Measurements from ENCODE around the gene SBNO2.

Gene SBNO2

DNA sequence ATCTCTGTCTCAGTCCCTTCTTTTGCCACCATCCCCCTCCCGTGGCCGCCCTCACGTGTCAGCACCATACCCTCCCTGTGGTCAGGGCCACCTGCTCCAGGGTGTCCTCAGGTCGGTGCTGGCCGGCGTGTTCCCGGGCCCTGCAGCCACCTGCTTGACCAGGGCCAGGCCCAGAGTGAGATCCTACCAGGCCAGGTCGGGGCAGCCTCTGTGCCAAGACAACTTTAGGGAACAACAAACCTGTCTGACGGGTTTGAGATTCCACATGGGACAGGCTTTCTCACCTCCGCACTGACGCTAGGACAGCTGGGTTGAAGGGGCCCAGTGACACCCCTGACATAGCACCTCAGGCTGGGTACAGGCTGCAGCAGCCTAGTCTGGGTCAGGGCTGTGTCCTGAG lies 7.5 kb upstream of the SBNO2 start:
- peaks cover 8% of the 10 kb centered on the region for H3K4me1 Mint-ChIP-seq (ENCODE audit: low read depth)
- no peak for DNase-seq
- H3K27ac Mint-ChIP-seq: no peak overlapping the region
- no peak overlapping the region for H3K4me3 Mint-ChIP-seq
- peaks cover 6% of the 10 kb centered on the region for H3K27me3 Mint-ChIP-seq
- H3K36me3 Mint-ChIP-seq (ENCODE audit: low read depth): no peaks in the 10 kb centered on the region
- no peaks in the 10 kb centered on the region for H3K9me3 Mint-ChIP-seq

DNA sequence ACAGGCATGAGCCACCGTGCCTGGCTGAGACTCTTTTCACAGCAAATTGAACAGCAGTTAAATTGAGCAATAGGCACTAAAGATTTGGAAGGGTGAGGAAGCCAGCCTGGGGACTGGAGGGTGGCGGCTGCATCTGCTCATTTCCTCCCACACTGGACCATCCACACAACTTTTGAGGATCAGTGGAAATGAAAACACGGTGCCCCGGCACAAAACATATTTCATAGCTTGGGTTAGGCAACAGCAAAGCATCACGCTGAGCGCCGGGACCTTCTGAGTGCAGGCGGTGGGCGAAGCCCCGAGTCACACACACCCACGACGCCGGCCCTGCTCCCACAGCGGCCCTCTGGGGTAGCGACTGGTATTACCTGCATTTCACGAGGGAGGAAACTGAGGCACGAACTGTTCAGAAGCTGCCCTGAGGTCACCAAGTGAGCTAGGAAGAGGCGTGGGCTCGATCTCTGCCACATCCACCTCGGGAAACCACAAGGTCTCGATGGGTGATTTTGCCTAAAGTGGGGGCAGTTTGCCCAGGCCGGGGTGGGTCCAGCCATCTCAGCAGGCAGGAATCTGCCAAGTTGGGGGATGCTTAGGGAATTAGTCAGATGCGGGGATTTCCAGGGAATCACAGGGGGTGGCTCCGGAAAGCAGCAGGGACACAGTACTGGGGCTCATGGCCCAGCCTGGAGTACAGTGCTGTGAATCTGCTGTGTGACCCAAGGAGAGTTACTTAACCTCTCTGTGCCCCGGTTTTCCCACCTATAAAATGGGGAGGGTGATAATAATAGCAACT lies 3.5 kb upstream of the SBNO2 start:
- no peaks in the 10 kb centered on the region for H3K9me3 Mint-ChIP-seq
- peaks cover 6% of the 10 kb centered on the region for H3K27me3 Mint-ChIP-seq
- H3K36me3 Mint-ChIP-seq (ENCODE audit: low read depth): peaks cover 5% of the 10 kb centered on the region
- no peak overlapping the region for H3K27ac Mint-ChIP-seq
- no peak overlapping the region for H3K4me3 Mint-ChIP-seq
- peaks cover 23% of the 10 kb centered on the region for H3K4me1 Mint-ChIP-seq (ENCODE audit: low read depth)
- no peak for DNase-seq

DNA sequence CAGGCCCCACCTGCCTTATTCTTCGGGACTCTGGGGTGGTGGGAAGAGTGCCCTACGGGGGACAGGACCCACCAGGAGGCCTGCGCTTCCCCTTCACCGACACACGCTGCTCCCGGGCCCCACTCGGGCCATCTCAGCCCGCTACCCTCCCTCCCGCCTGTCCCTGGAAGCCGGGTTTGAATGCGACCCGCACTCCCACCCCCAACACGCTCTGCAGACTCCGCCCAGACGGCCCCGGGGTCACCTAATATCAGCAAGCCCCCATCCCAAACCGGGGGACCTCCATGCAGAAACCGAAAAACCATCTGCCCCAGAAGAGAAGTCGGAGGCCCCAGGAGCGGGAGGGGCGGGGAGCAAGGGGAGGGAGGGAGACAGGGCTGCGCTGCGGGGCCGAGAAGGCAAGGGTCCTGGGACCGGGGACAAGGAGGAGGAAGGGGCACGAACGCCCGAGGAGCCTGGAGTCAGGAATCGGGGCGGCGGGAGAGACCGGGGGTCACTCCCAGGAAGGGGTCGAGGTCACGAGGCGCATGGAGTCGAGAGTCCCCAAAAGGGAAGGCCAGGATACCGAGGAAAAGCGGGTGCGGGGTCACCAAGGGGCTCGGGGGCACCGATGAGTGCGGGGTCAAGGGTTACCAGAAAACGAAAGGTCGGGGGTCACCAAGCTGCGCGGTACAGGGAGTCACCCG lies 766 bp downstream of the SBNO2 start:
- Mint-ChIP-seq H3K36me3 (ENCODE audit: low read depth) (peaks cover 17% of the 10 kb centered on the region), H3K9me3 (no peaks in the 10 kb centered on the region), H3K4me1 (ENCODE audit: low read depth) (peaks cover 41% of the 10 kb centered on the region), H3K27me3 (no peaks in the 10 kb centered on the region), H3K4me3 (peak overlapping the region; percentile 88), H3K27ac (peak overlapping the region; percentile 97)
- peak; percentile 53 for DNase-seq

- Mint-ChIP-seq H3K36me3 (ENCODE audit: low read depth) (peaks cover 17% of the 10 kb centered on the region), H3K27ac (peak overlapping the region; percentile 97), H3K9me3 (no peaks in the 10 kb centered on the region), H3K4me1 (ENCODE audit: low read depth) (peaks cover 41% of the 10 kb centered on the region), H3K27me3 (no peaks in the 10 kb centered on the region), H3K4me3 (peak overlapping the region; percentile 88)
- DNase-seq: no peak
These were observed 1.5 kb downstream of the SBNO2 start for GRCh38 chr19:1172353-1173158.

- Mint-ChIP-seq H3K9me3 (no peaks in the 10 kb centered on the region), H3K27me3 (no peaks in the 10 kb centered on the region), H3K36me3 (ENCODE audit: low read depth) (peaks cover 18% of the 10 kb centered on the region), H3K4me1 (ENCODE audit: low read depth) (peaks cover 41% of the 10 kb centered on the region), H3K27ac (peak overlapping the region; percentile 97), H3K4me3 (peak overlapping the region; percentile 88)
- no peak for DNase-seq
These were observed 2.2 kb downstream of the SBNO2 start for GRCh38 chr19:1171755-1172352.

GRCh38 chr19:1170938-1171754 lies 2.9 kb downstream of the SBNO2 start:
- peak overlapping the region; percentile 27 for H3K27ac Mint-ChIP-seq
- peaks cover 41% of the 10 kb centered on the region for H3K4me1 Mint-ChIP-seq (ENCODE audit: low read depth)

GRCh38 chr19:1169921-1170885 lies 3.9 kb downstream of the SBNO2 start:
- H3K36me3 Mint-ChIP-seq (ENCODE audit: low read depth): peaks cover 21% of the 10 kb centered on the region
- no peaks in the 10 kb centered on the region for H3K9me3 Mint-ChIP-seq
- H3K4me1 Mint-ChIP-seq (ENCODE audit: low read depth): peaks cover 38% of the 10 kb centered on the region
- H3K27ac Mint-ChIP-seq: peak overlapping the region; percentile 27
- DNase-seq: no peak
- no peaks in the 10 kb centered on the region for H3K27me3 Mint-ChIP-seq
- no peak overlapping the region for H3K4me3 Mint-ChIP-seq

More at GRCh38 chr19:1170938-1171754, 2.9 kb downstream of the SBNO2 start:
- H3K4me3 Mint-ChIP-seq: no peak overlapping the region
- DNase-seq: no peak
- no peaks in the 10 kb centered on the region for H3K9me3 Mint-ChIP-seq
- peaks cover 21% of the 10 kb centered on the region for H3K36me3 Mint-ChIP-seq (ENCODE audit: low read depth)
- no peaks in the 10 kb centered on the region for H3K27me3 Mint-ChIP-seq

- Mint-ChIP-seq H3K36me3 (ENCODE audit: low read depth) (peaks cover 21% of the 10 kb centered on the region), H3K27me3 (no peaks in the 10 kb centered on the region), H3K27ac (no peak overlapping the region), H3K9me3 (no peaks in the 10 kb centered on the region), H3K4me1 (ENCODE audit: low read depth) (peaks cover 31% of the 10 kb centered on the region), H3K4me3 (no peak overlapping the region)
- DNase-seq: no peak
These were observed 4.7 kb downstream of the SBNO2 start for GRCh38 chr19:1169411-1169791.

DNA sequence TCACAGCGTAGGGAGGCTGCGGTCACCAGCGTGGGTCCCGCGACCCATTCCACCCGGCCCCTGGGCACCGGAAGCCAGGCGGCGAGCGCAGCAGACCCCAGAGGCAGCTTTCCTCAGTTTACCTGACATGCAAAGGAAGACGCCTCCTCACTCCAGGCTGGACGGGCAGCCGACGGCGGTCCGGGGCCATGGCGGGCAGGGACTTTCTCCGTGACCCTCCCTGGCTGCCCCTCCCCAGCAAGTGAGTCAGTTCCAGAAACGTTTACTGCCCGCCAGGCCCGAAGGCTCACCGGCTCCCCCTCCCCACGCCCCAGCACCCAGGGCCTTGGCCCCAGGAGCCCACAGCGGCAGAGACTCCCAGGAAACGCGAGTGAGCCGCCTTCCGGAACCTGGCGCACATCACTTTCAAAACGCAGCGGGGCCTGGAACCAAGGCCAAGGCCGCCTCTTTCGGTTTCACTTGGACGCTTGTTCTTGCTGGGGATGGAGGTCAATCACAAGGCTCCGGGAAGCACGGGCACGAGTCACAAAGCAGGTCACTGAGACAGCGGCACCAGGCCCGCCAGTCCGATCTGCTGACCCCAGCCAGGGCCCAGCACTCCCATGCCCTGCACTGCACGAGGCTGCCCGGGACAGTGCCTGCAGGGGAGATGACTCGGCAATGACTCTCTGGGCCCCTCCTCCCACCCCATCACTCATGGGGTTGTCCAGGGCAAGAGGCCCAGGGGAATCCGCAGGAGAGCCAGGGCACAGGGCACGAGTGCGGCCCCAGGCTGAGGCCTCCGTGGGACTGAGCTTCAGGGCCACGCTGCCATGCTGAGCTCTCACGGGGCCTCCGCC lies 5.3 kb downstream of the SBNO2 start:
- peaks cover 29% of the 10 kb centered on the region for H3K4me1 Mint-ChIP-seq (ENCODE audit: low read depth)
- H3K27me3 Mint-ChIP-seq: no peaks in the 10 kb centered on the region
- peak overlapping the region; percentile 73 for H3K27ac Mint-ChIP-seq
- no peak overlapping the region for H3K4me3 Mint-ChIP-seq
- H3K36me3 Mint-ChIP-seq (ENCODE audit: low read depth): peaks cover 21% of the 10 kb centered on the region
- no peak for DNase-seq
- no peaks in the 10 kb centered on the region for H3K9me3 Mint-ChIP-seq

- DNase-seq: no peak
- Mint-ChIP-seq H3K9me3 (no peaks in the 10 kb centered on the region), H3K27me3 (no peaks in the 10 kb centered on the region), H3K4me1 (ENCODE audit: low read depth) (peaks cover 31% of the 10 kb centered on the region), H3K36me3 (ENCODE audit: low read depth) (peaks cover 19% of the 10 kb centered on the region), H3K4me3 (no peak overlapping the region), H3K27ac (no peak overlapping the region)
These were observed 6.1 kb downstream of the SBNO2 start for GRCh38 chr19:1167687-1168571.

- DNase-seq: no peak
- H3K27ac Mint-ChIP-seq: no peak overlapping the region
- peaks cover 19% of the 10 kb centered on the region for H3K36me3 Mint-ChIP-seq (ENCODE audit: low read depth)
- H3K27me3 Mint-ChIP-seq: no peaks in the 10 kb centered on the region
- peaks cover 28% of the 10 kb centered on the region for H3K4me1 Mint-ChIP-seq (ENCODE audit: low read depth)
- no peaks in the 10 kb centered on the region for H3K9me3 Mint-ChIP-seq
- no peak overlapping the region for H3K4me3 Mint-ChIP-seq
These were observed 7.0 kb downstream of the SBNO2 start for GRCh38 chr19:1166872-1167573.

All from activated T-cell treated with anti-CD3 and anti-CD28 coated beads, Interleukin-2, amount 50 U/mL, for 24 hours (primary cell).